Keratinocyte (primary cell): ENCODE data around the gene ETNPPL.

Experiments
- EZH2 ChIP-seq: IDR thresholded peaks from one replicate; pipeline ENCODE4 v1.6.1; 2012; ENCODE audit warnings: inconsistent platforms, mild to moderate bottlenecking, low read length, moderate library complexity
- TF ChIP-seq, protein P1 (sequence below), 3 experiments: IDR thresholded peaks in 1 of 3; conservative IDR thresholded peaks in 1 of 3; optimal IDR thresholded peaks in 1 of 3; 2 replicates in 2 of 3; 3 replicates in 1 of 3; pipeline versions ENCODE3 to v1.5.1; 2011; ENCODE audit warnings: low read length in 3 of 3, mild to moderate bottlenecking in 3 of 3, moderate library complexity in 2 of 3, control low read depth in 1 of 3, inconsistent platforms in 1 of 3; ENCODE audit not compliant: insufficient read depth in 2 of 3; ENCODE audit errors: extremely low read depth in 1 of 3

DNA sequence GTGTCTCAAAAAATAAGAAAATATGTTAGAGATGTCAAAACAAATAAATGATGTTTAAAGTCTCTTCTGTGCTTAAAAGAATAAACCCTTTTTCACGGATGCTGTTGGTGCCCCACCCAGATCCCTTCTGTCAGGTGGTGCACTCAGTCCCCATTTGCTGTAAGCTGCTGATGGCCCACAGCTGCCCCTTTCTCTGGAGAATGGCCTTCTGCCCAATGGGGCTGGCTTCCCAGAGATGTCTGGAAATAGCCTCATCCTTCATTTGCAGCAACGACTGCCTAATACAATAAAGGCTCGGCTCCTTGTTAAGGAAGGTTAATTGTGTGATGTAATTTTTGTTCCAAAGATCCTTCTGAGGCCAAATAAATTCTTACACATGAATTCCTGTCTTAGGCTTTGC, 31.8 kb downstream of the ETNPPL start:
- no peak for TF ChIP-seq EZH2
- TF ChIP-seq, protein P1, sequence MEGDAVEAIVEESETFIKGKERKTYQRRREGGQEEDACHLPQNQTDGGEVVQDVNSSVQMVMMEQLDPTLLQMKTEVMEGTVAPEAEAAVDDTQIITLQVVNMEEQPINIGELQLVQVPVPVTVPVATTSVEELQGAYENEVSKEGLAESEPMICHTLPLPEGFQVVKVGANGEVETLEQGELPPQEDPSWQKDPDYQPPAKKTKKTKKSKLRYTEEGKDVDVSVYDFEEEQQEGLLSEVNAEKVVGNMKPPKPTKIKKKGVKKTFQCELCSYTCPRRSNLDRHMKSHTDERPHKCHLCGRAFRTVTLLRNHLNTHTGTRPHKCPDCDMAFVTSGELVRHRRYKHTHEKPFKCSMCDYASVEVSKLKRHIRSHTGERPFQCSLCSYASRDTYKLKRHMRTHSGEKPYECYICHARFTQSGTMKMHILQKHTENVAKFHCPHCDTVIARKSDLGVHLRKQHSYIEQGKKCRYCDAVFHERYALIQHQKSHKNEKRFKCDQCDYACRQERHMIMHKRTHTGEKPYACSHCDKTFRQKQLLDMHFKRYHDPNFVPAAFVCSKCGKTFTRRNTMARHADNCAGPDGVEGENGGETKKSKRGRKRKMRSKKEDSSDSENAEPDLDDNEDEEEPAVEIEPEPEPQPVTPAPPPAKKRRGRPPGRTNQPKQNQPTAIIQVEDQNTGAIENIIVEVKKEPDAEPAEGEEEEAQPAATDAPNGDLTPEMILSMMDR (optimal IDR thresholded peaks at IDR 0.05 in 1 of 3, IDR thresholded peaks at IDR 0.05 in 1 of 3, conservative IDR thresholded peaks at IDR 0.05 in 1 of 3; ENCODE audit: extremely low read depth in 1 of 3, insufficient read depth in 2 of 3, low read length in 3 of 3) = no peak
